ENCODE data around the gene FAM117A. TPM values are rescaled to one million over a fixed set of nuclear protein-coding genes. Genes with fewer than 3 reads are reported as not detected.

FAM117A gene
- total RNA-seq = 10 to 100 TPM in 2 of 4 donors, 1 to 10 TPM in 2; 8.6 to 14.6 (median 10.7) TPM

- H3K9me3 ChIP-seq = no peaks in the 10 kb centered on the region
- peak; percentile 98 for DNase-seq
- peak within 1 kb of the TSS; percentile 82 to 90 (median 88) for H3K27ac ChIP-seq
- H3K36me3 ChIP-seq = no peaks in the 10 kb centered on the region
- H3K4me3 ChIP-seq = peak within 1 kb of the TSS; percentile 53 to 93 (median 90)
- H3K4me1 ChIP-seq = peaks cover 7 to 36% (median 9%) of the 10 kb centered on the region in 4 donors
- peaks cover 3% of the 10 kb centered on the region for H3K27me3 ChIP-seq
- TF ChIP-seq POLR2A (IDR thresholded peaks at IDR 0.05) (peak; percentile 60), CTCF (IDR thresholded peaks at IDR 0.05) (no peak), EP300 (IDR thresholded peaks at IDR 0.05; ENCODE audit: low read depth) (no peak), POLR2AphosphoS5 (IDR thresholded peaks at IDR 0.05) (peak; percentile 73 to 84 (median 80))
- 0 to 1% methylated on average over 6 to 32 of the region's 53 CpGs for WGBS, 2 donors (ENCODE audit: low coverage in 1 of 2)
- intact Hi-C loops (cut with DNase I; ENCODE audit: low total_unique reads) (no loop called here), in situ Hi-C loops (cut with MboI; ENCODE audit: low pct_ligation_motif_present in 1 of 4, low pct_unique_long_range_greater_than_20kb in 1 of 4, low sequenced_read_pairs in 3 of 4) (no loop called here)
Observed at GRCh38 chr17:49763735-49764558, at the start of gene FAM117A. Gene FAM117A, minus strand, starts transcription at chr17:49764131. Its CDS starts 44 bp downstream, at chr17:49764087.

GRCh38 chr17:49809056-49809455 lies 45.1 kb upstream of the FAM117A start:
- 48 to 68% methylated on average over 4 of the region's 4 CpGs for WGBS, 2 donors (ENCODE audit: low coverage in 1 of 2)
- TF ChIP-seq CTCF (IDR thresholded peaks at IDR 0.05) = no peak
- no peak for TF ChIP-seq EP300 (IDR thresholded peaks at IDR 0.05; ENCODE audit: low read depth)
- TF ChIP-seq POLR2A (IDR thresholded peaks at IDR 0.05) = no peak
- no peak for TF ChIP-seq POLR2AphosphoS5 (IDR thresholded peaks at IDR 0.05)
- no peak overlapping the region for H3K27ac ChIP-seq
- H3K4me1 ChIP-seq = no peaks in the 10 kb centered on the region
- no peaks in the 10 kb centered on the region for H3K9me3 ChIP-seq
- H3K4me3 ChIP-seq = no peak overlapping the region
- H3K27me3 ChIP-seq = no peaks in the 10 kb centered on the region
- in situ Hi-C loops (cut with MboI; ENCODE audit: low pct_ligation_motif_present in 1 of 4, low pct_unique_long_range_greater_than_20kb in 1 of 4, low sequenced_read_pairs in 3 of 4) (no loop called here), intact Hi-C loops (cut with DNase I; ENCODE audit: low total_unique reads) (no loop called here)
- peaks cover 0 to 74% (median 25%) of the 10 kb centered on the region in 4 donors for H3K36me3 ChIP-seq
- DNase-seq = no peak

- 70 to 83% methylated on average over 2 of the region's 2 CpGs for whole genome bisulfite sequencing, 2 donors (ENCODE audit: low coverage in 1 of 2)
- Histone ChIP-seq H3K4me1 (peaks cover 0 to 8% (median 0%) of the 10 kb centered on the region in 4 donors), H3K36me3 (peaks cover 0 to 71% (median 25%) of the 10 kb centered on the region in 4 donors), H3K4me3 (no peak overlapping the region), H3K27ac (no peak overlapping the region), H3K27me3 (no peaks in the 10 kb centered on the region), H3K9me3 (no peaks in the 10 kb centered on the region)
- intact Hi-C loops (cut with DNase I; ENCODE audit: low total_unique reads) (no loop called here), in situ Hi-C loops (cut with MboI; ENCODE audit: low pct_ligation_motif_present in 1 of 4, low pct_unique_long_range_greater_than_20kb in 1 of 4, low sequenced_read_pairs in 3 of 4) (no loop called here)
- no peak for DNase-seq
- TF ChIP-seq CTCF (IDR thresholded peaks at IDR 0.05) (no peak), POLR2AphosphoS5 (IDR thresholded peaks at IDR 0.05) (no peak), EP300 (IDR thresholded peaks at IDR 0.05; ENCODE audit: low read depth) (no peak), POLR2A (IDR thresholded peaks at IDR 0.05) (no peak)
Observed at GRCh38 chr17:49798738-49799137, 34.8 kb upstream of the FAM117A start.

- TF ChIP-seq POLR2A (IDR thresholded peaks at IDR 0.05) (no peak), CTCF (IDR thresholded peaks at IDR 0.05) (no peak), POLR2AphosphoS5 (IDR thresholded peaks at IDR 0.05) (no peak), EP300 (IDR thresholded peaks at IDR 0.05; ENCODE audit: low read depth) (no peak)
- no peak for DNase-seq
- intact Hi-C loops (cut with DNase I; ENCODE audit: low total_unique reads) = no loop called here
- peaks cover 0 to 12% (median under 1%) of the 10 kb centered on the region in 4 donors for H3K4me1 ChIP-seq
- in situ Hi-C loops (cut with MboI; ENCODE audit: low pct_ligation_motif_present in 1 of 4, low pct_unique_long_range_greater_than_20kb in 1 of 4, low sequenced_read_pairs in 3 of 4) = no loop called here
- H3K27ac ChIP-seq = no peak overlapping the region
- no peaks in the 10 kb centered on the region for H3K27me3 ChIP-seq
- H3K4me3 ChIP-seq = no peak overlapping the region
- WGBS, 2 donors (ENCODE audit: low coverage in 1 of 2) = 85 to 92% methylated on average over 8 of the region's 8 CpGs
- H3K9me3 ChIP-seq = no peaks in the 10 kb centered on the region
- H3K36me3 ChIP-seq = peaks cover 0 to 75% (median 25%) of the 10 kb centered on the region in 4 donors
Observed at GRCh38 chr17:49798182-49798581, 34.3 kb upstream of the FAM117A start.
